Stimulated activated naive B cell treated with anti-CD40 and anti-IgM and Interleukin-4, amounts not matched to agents 10 μg/mL and 1 μg/mL and 100 μg/mL, for 72 hours (primary cell): ENCODE data around the gene FAM117A.

ENCODE experiments used
- ATAC-seq, 2 donors: fragments of 150-1000 bp; cut with Tn5 transposase; replicated peaks; 2 replicates each; pipeline ENCODE4 v1.10.0; 2021; ENCODE audit warnings: moderate library complexity in 1 of 2
- DNase-seq: peaks from one replicate; pipeline ENCODE4 v3.0.0; 2021
- H3K27ac Mint-ChIP-seq: one replicate; pipeline ENCODE4 v1.8.0; 2022; ENCODE audit warnings: mild to moderate bottlenecking, mixed read lengths
- H3K27me3 Mint-ChIP-seq, 2 donors: one replicate each; pipeline ENCODE4 v1.8.0; 2022; ENCODE audit warnings: mixed read lengths in 2 of 2
- H3K36me3 Mint-ChIP-seq, 2 donors: one replicate each; pipeline ENCODE4 v1.8.0; 2022; ENCODE audit warnings: mixed read lengths in 2 of 2, mild to moderate bottlenecking in 1 of 2
- H3K4me1 Mint-ChIP-seq, 2 donors: one replicate each; pipeline ENCODE4 v1.8.0; 2022; ENCODE audit warnings: mixed read lengths in 2 of 2, mild to moderate bottlenecking in 1 of 2
- H3K4me3 Mint-ChIP-seq, 2 donors: one replicate each; pipeline ENCODE4 v1.8.0; 2022; ENCODE audit warnings: mild to moderate bottlenecking in 2 of 2, mixed read lengths in 2 of 2, moderate library complexity in 1 of 2
- H3K9me3 Mint-ChIP-seq, 2 donors: one replicate each; pipeline ENCODE4 v1.8.0; 2022; ENCODE audit warnings: mixed read lengths in 2 of 2, mild to moderate bottlenecking in 1 of 2

Gene FAM117A

GRCh38 chr17:49722066-49722465, 41.9 kb downstream of the FAM117A start:
- peaks cover 33 to 48% of the 10 kb centered on the region in 2 donors for H3K36me3 Mint-ChIP-seq
- H3K9me3 Mint-ChIP-seq, result peaks cover 2 to 6% of the 10 kb centered on the region in 2 donors
- no peaks in the 10 kb centered on the region for H3K27me3 Mint-ChIP-seq
- H3K4me3 Mint-ChIP-seq, result no peak overlapping the region
- ATAC-seq, result no peak
- no peak for DNase-seq
- H3K27ac Mint-ChIP-seq, result peak overlapping the region; percentile 9
- H3K4me1 Mint-ChIP-seq, result peaks cover 25 to 31% of the 10 kb centered on the region in 2 donors

- H3K4me3 Mint-ChIP-seq, result no peak overlapping the region
Observed at GRCh38 chr17:49717371-49717861, 46.5 kb downstream of the FAM117A start.

GRCh38 chr17:49716668-49717364, 47.1 kb downstream of the FAM117A start:
- H3K4me3 Mint-ChIP-seq, result no peak overlapping the region
- no peak for DNase-seq
- H3K27me3 Mint-ChIP-seq, result no peaks in the 10 kb centered on the region
- ATAC-seq, result no peak
- H3K4me1 Mint-ChIP-seq, result peaks cover 11 to 14% of the 10 kb centered on the region in 2 donors
- H3K36me3 Mint-ChIP-seq, result peaks cover 31 to 63% of the 10 kb centered on the region in 2 donors
- no peaks in the 10 kb centered on the region for H3K9me3 Mint-ChIP-seq
- H3K27ac Mint-ChIP-seq, result peak overlapping the region; percentile 92

More at GRCh38 chr17:49717371-49717861, 46.5 kb downstream of the FAM117A start:
- ATAC-seq, result peak; percentile 54 to 75
- Mint-ChIP-seq H3K27me3 (no peaks in the 10 kb centered on the region), H3K9me3 (no peaks in the 10 kb centered on the region), H3K27ac (peak overlapping the region; percentile 92), H3K4me1 (peaks cover 11 to 14% of the 10 kb centered on the region in 2 donors), H3K36me3 (peaks cover 33 to 63% of the 10 kb centered on the region in 2 donors)
- no peak for DNase-seq

GRCh38 chr17:49715717-49716279, 48.1 kb downstream of the FAM117A start:
- H3K27me3 Mint-ChIP-seq, result no peaks in the 10 kb centered on the region
- H3K36me3 Mint-ChIP-seq, result peaks cover 36 to 63% of the 10 kb centered on the region in 2 donors
- peaks cover 11 to 14% of the 10 kb centered on the region in 2 donors for H3K4me1 Mint-ChIP-seq
- no peaks in the 10 kb centered on the region for H3K9me3 Mint-ChIP-seq
- DNase-seq, result no peak
- ATAC-seq, result no peak
- H3K27ac Mint-ChIP-seq, result no peak overlapping the region
- no peak overlapping the region for H3K4me3 Mint-ChIP-seq

GRCh38 chr17:49715216-49715615, 48.7 kb downstream of the FAM117A start:
- Mint-ChIP-seq H3K9me3 (no peaks in the 10 kb centered on the region), H3K27ac (peak overlapping the region; percentile 9), H3K4me1 (peaks cover 11 to 14% of the 10 kb centered on the region in 2 donors), H3K36me3 (peaks cover 37 to 64% of the 10 kb centered on the region in 2 donors), H3K4me3 (no peak overlapping the region), H3K27me3 (no peaks in the 10 kb centered on the region)
- DNase-seq (no peak), ATAC-seq (no peak)

GRCh38 chr17:49708515-49709183, 55.3 kb downstream of the FAM117A start:
- DNase-seq, result no peak
- H3K4me3 Mint-ChIP-seq, result peak overlapping the region; percentile 94 to 96
- no peaks in the 10 kb centered on the region for H3K9me3 Mint-ChIP-seq
- no peak for ATAC-seq
- H3K27ac Mint-ChIP-seq, result peak overlapping the region; percentile 99
- H3K4me1 Mint-ChIP-seq, result peaks cover 27 to 42% of the 10 kb centered on the region in 2 donors
- no peaks in the 10 kb centered on the region for H3K27me3 Mint-ChIP-seq
- H3K36me3 Mint-ChIP-seq, result peaks cover 26 to 29% of the 10 kb centered on the region in 2 donors

GRCh38 chr17:49707608-49708514, 56.1 kb downstream of the FAM117A start, which contains the start of gene SLC35B1:
Gene SLC35B1 (minus strand): TSS chr17:49707964. CDS start chr17:49707833, 131 bp downstream.
- peak within 1 kb of the TSS; percentile 94 to 96 for H3K4me3 Mint-ChIP-seq
- H3K27ac Mint-ChIP-seq, result peak within 1 kb of the TSS; percentile 99
- H3K36me3 Mint-ChIP-seq, result peaks cover 23 to 32% of the 10 kb centered on the region in 2 donors
- no peaks in the 10 kb centered on the region for H3K9me3 Mint-ChIP-seq
- H3K4me1 Mint-ChIP-seq, result peaks cover 27 to 42% of the 10 kb centered on the region in 2 donors
- DNase-seq (peak; percentile 98), ATAC-seq (peak; percentile 97 to 99)
- no peaks in the 10 kb centered on the region for H3K27me3 Mint-ChIP-seq

GRCh38 chr17:49707246-49707607, 56.7 kb downstream of the FAM117A start:
- peaks cover 27 to 42% of the 10 kb centered on the region in 2 donors for H3K4me1 Mint-ChIP-seq
- DNase-seq (no peak), ATAC-seq (no peak)
- no peaks in the 10 kb centered on the region for H3K27me3 Mint-ChIP-seq
- no peaks in the 10 kb centered on the region for H3K9me3 Mint-ChIP-seq
- H3K4me3 Mint-ChIP-seq, result peak overlapping the region; percentile 94 to 96
- H3K27ac Mint-ChIP-seq, result peak overlapping the region; percentile 99
- peaks cover 23 to 32% of the 10 kb centered on the region in 2 donors for H3K36me3 Mint-ChIP-seq

GRCh38 chr17:49705254-49705653, 58.7 kb downstream of the FAM117A start:
- peak overlapping the region; percentile 62 for H3K27ac Mint-ChIP-seq

GRCh38 chr17:49703557-49704277, 60.2 kb downstream of the FAM117A start:
- Mint-ChIP-seq H3K36me3 (peaks cover 24 to 44% of the 10 kb centered on the region in 2 donors), H3K27me3 (no peaks in the 10 kb centered on the region), H3K4me3 (no peak overlapping the region), H3K4me1 (peaks cover 27 to 46% of the 10 kb centered on the region in 2 donors), H3K9me3 (no peaks in the 10 kb centered on the region), H3K27ac (no peak overlapping the region)
- no peak for ATAC-seq
- no peak for DNase-seq

More at GRCh38 chr17:49705254-49705653, 58.7 kb downstream of the FAM117A start:
- H3K4me1 Mint-ChIP-seq, result peaks cover 29 to 46% of the 10 kb centered on the region in 2 donors
- H3K9me3 Mint-ChIP-seq, result no peaks in the 10 kb centered on the region
- no peak for DNase-seq
- H3K36me3 Mint-ChIP-seq, result peaks cover 17 to 31% of the 10 kb centered on the region in 2 donors
- no peaks in the 10 kb centered on the region for H3K27me3 Mint-ChIP-seq
- H3K4me3 Mint-ChIP-seq, result peak overlapping the region in 1 of 2 donors; percentile 42
- ATAC-seq, result no peak

- H3K27ac Mint-ChIP-seq, result no peak overlapping the region
- no peak overlapping the region for H3K4me3 Mint-ChIP-seq
- H3K36me3 Mint-ChIP-seq, result peaks cover 24 to 41% of the 10 kb centered on the region in 2 donors
- no peaks in the 10 kb centered on the region for H3K27me3 Mint-ChIP-seq
- peaks cover 27 to 41% of the 10 kb centered on the region in 2 donors for H3K4me1 Mint-ChIP-seq
- no peaks in the 10 kb centered on the region for H3K9me3 Mint-ChIP-seq
- DNase-seq, result no peak
- ATAC-seq, result no peak
Observed at GRCh38 chr17:49700960-49701359, 63.0 kb downstream of the FAM117A start.

- ATAC-seq (no peak), DNase-seq (no peak)
- no peaks in the 10 kb centered on the region for H3K27me3 Mint-ChIP-seq
- H3K27ac Mint-ChIP-seq, result peak overlapping the region; percentile 65
- no peak overlapping the region for H3K4me3 Mint-ChIP-seq
- H3K36me3 Mint-ChIP-seq, result peaks cover 19 to 35% of the 10 kb centered on the region in 2 donors
- H3K9me3 Mint-ChIP-seq, result no peaks in the 10 kb centered on the region
- peaks cover 29 to 41% of the 10 kb centered on the region in 2 donors for H3K4me1 Mint-ChIP-seq
Observed at GRCh38 chr17:49699966-49700575, 63.9 kb downstream of the FAM117A start.

- DNase-seq (no peak), ATAC-seq (no peak)
- Mint-ChIP-seq H3K27me3 (no peaks in the 10 kb centered on the region), H3K27ac (no peak overlapping the region), H3K9me3 (no peaks in the 10 kb centered on the region), H3K36me3 (peaks cover 13 to 22% of the 10 kb centered on the region in 2 donors), H3K4me1 (peaks cover 32 to 41% of the 10 kb centered on the region in 2 donors), H3K4me3 (no peak overlapping the region)
Observed at GRCh38 chr17:49698005-49698404, 65.9 kb downstream of the FAM117A start.
